ENCODE results near the gene PTTG1IP.
"Not testable (repeated sequence)": the region's sequence is repeated elsewhere in the genome, so short reads cannot be mapped to it uniquely, and the experiment has no call there.

PTTG1IP gene

GRCh38 chr21:44886113-44887075 is 12.9 kb upstream of the PTTG1IP start:
- in situ Hi-C loops (cut with MboI; ENCODE audit: low sequenced_read_pairs): no loop called here

GRCh38 chr21:44885615-44886014 is 12.1 kb upstream of the PTTG1IP start:
- in situ Hi-C loops (cut with MboI; ENCODE audit: low sequenced_read_pairs): no loop called here

- in situ Hi-C loops (cut with MboI; ENCODE audit: low sequenced_read_pairs): no loop called here
Measured at GRCh38 chr21:44884097-44884496, 10.6 kb upstream of the PTTG1IP start.

- in situ Hi-C loops (cut with MboI; ENCODE audit: low sequenced_read_pairs): no loop called here
Measured at GRCh38 chr21:44883250-44883649, 9.8 kb upstream of the PTTG1IP start.

DNA sequence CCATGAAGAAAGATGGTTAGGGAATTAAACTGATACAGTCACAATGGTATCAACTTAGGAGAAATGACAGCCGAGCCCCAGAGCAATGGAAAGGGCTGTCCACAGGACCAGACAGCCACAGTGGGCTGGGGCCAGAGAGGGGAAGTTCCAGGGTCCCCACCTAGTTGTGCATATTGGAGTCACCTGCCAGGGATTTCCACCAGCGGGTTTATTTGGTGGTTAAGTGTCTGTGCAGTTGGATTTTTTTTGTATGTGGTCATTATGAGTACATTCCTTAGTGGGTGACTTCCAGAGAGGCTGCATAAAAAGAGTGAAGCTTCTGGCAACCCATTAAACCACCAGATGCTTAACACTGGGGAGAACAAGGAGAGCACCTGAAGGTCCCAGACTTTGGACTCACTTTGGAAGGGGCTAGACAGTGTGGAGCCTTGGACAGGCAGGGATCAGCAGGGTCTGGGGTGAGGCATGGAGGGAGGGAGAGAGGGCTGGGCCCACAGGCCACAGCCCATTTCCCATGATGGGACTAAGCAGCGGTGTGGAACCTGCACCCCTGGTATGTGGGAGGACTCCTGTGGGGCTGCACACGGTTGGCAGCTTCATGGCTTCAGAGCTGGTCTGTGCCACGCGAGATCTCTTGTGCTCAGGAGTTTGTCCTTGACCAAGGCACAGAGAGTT is 7.8 kb upstream of the PTTG1IP start:
- in situ Hi-C loops (cut with MboI; ENCODE audit: low sequenced_read_pairs): no loop called here

- in situ Hi-C loops (cut with MboI; ENCODE audit: low sequenced_read_pairs): no loop called here
Measured at GRCh38 chr21:44880405-44881197, 7.1 kb upstream of the PTTG1IP start.

DNA sequence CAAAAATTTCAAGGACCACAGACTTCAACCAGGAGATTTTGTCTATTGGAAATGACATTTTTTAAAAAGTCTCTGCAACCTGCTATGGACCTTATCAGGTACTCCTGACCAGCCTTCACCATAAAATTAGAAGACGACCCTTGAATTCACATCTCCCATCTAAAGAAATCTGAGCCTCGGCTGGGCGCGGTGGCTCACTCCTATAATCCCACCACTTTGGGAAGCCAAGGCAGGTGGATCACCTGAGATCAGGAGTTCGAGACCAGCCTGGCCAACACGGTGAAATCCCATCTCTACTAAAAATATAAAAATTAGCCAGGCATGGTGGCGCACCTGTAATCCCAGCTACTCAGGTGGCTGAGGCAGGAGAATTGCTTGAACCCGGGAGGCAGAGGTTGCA is 5.7 kb upstream of the PTTG1IP start:
- in situ Hi-C loops (cut with MboI; ENCODE audit: low sequenced_read_pairs): not testable (repeated sequence)

- in situ Hi-C loops (cut with MboI; ENCODE audit: low sequenced_read_pairs): no loop called here
Measured at GRCh38 chr21:44878053-44878982, 4.8 kb upstream of the PTTG1IP start.

- in situ Hi-C loops (cut with MboI; ENCODE audit: low sequenced_read_pairs): no loop called here
Measured at GRCh38 chr21:44876849-44877575, 3.5 kb upstream of the PTTG1IP start.

DNA sequence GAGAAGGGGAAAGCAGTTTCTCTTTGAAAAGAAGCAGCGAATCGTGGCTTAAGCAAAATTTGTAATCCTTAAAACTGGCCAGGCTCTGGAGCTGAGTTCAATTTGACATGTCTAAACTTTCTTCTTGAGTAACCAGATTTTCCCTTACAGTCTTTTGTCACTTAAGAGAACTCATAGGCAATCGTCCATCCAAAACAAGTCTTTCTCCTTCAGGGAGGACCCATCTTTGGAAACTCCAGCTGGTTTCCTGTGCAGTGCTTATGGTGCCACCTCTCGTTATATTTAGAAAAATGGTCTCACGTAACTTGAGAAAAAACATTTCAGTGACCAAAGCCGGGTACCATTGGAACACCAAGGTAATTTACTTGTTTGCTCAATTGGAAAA is 1.8 kb upstream of the PTTG1IP start:
- in situ Hi-C loops (cut with MboI; ENCODE audit: low sequenced_read_pairs): no loop called here

DNA sequence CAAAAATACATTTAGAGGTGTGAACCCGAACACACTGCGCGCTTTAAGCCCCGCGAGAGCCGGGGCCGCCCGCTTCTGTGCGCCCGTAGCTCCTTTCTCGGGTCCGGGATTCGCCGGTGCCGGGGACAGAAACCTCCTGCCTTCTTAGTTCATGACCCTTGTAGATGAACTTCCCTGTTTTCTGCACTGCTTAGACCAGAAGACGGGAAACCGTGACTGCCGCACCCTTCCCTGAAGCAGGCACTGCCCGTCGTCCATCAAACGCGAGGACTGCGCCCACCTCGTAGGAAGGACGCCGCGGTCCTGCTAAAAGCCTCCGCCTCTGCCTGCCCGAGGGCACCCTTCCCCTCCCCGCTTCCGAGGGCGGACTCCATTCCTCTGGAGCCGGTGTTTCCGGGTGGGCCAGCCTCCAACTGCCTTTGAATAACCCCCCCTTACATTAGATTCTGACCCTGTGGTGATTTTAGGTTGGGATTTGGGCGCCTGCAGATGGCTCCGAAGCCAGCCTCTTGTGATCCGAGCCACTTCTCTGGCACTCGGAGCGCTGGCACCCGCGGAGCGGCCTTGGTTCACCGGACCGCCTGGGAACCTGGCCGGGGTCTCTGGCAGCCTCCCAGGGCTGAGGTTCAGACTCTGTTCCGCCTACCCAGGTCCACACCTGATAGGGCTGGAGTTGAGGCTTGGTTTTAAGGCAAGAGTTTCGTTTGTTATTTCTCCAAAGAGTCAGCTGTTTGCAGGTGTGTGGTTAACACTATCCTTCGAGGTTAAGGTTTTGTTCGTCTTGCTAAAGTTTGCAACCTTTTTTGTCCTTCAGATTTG is 1.2 kb upstream of the PTTG1IP start:
- in situ Hi-C loops (cut with MboI; ENCODE audit: low sequenced_read_pairs): no loop called here

- in situ Hi-C loops (cut with MboI; ENCODE audit: low sequenced_read_pairs): no loop called here
Measured at GRCh38 chr21:44874240-44874496, 678 bp upstream of the PTTG1IP start.

- in situ Hi-C loops (cut with MboI; ENCODE audit: low sequenced_read_pairs): no loop called here
Measured at GRCh38 chr21:44872649-44873355, 688 bp downstream of the PTTG1IP start.

GRCh38 chr21:44872323-44872648 is 1.2 kb downstream of the PTTG1IP start:
- in situ Hi-C loops (cut with MboI; ENCODE audit: low sequenced_read_pairs): no loop called here

- in situ Hi-C loops (cut with MboI; ENCODE audit: low sequenced_read_pairs): no loop called here
Measured at GRCh38 chr21:44871576-44872269, 1.8 kb downstream of the PTTG1IP start.

GRCh38 chr21:44870748-44871495 is 2.6 kb downstream of the PTTG1IP start:
- in situ Hi-C loops (cut with MboI; ENCODE audit: low sequenced_read_pairs): no loop called here

All from hTERT RPE-1 (cell line).